IMR-90 (cell line): ENCODE measurements around the gene UNC13C. TPM values are rescaled to one million over a fixed set of nuclear protein-coding genes. Genes with fewer than 3 reads are reported as not detected.

ENCODE experiments used
- ATAC-seq: fragments of 200-7000 bp; cut with Tn5 transposase; 2 replicates; pipeline ENCODE4 v1.9.1; 2020; ENCODE audit warnings: low read depth, mild to moderate bottlenecking, moderate library complexity
- BruUV-seq: library from RNA; stranded (reverse); fragments of 400-500 nt; replicated peaks from 2 replicates; lab custom pipeline; 2021; lab: Mats Ljungman, UMichigan
- CTCF ChIA-PET: fragments of 300-600 bp; formaldehyde crosslinking; extraction: SDS; loops from one replicate; lab custom pipeline; 2021; ENCODE audit warnings: antibody characterized with exemption; lab: Yijun Ruan, JAX
- POLR2A ChIA-PET: fragments of 300-600 bp; sonication (Branson Sonifier 250); formaldehyde crosslinking; loops from one replicate; lab custom pipeline; 2022; ENCODE audit warnings: antibody characterized with exemption; ENCODE audit not compliant: unreplicated experiment; lab: Charles Lee
- DNase-seq: peaks from one replicate; pipeline ENCODE4 v3.0.0; 2013
- H2AFZ ChIP-seq: replicated peaks from 2 replicates; pipeline ENCODE3; 2013; ENCODE audit warnings: low read length, mild to moderate bottlenecking; ENCODE audit not compliant: poor library complexity
- H2AK5ac ChIP-seq: 2 replicates; pipeline ENCODE4 v1.6.1; 2013; ENCODE audit warnings: low read depth, low read length, inconsistent platforms
- H2AK9ac ChIP-seq: replicated peaks from 2 replicates; pipeline ENCODE3; 2013; ENCODE audit warnings: mild to moderate bottlenecking, low read depth, low read length, moderate library complexity; ENCODE audit not compliant: poor library complexity
- H2BK120ac ChIP-seq: 2 replicates; pipeline ENCODE4 v1.6.1; 2013; ENCODE audit warnings: low read depth, low read length, inconsistent platforms
- H2BK15ac ChIP-seq: 3 replicates; pipeline ENCODE4 v1.6.1; 2013; ENCODE audit warnings: low read depth, low read length, inconsistent platforms
- H2BK20ac ChIP-seq: 2 replicates; pipeline ENCODE4 v1.6.1; 2013; ENCODE audit warnings: low read depth, mild to moderate bottlenecking, inconsistent platforms, low read length, moderate library complexity
- H2BK5ac ChIP-seq: 2 replicates; pipeline ENCODE4 v1.6.1; 2013; ENCODE audit warnings: mild to moderate bottlenecking, low read depth, low read length, inconsistent platforms; ENCODE audit not compliant: poor library complexity, severe bottlenecking
- H3K14ac ChIP-seq: replicated peaks from 2 replicates; pipeline ENCODE4 v1.6.1; 2013; ENCODE audit warnings: low read depth, low read length, inconsistent platforms
- H3K18ac ChIP-seq: 2 replicates; pipeline ENCODE4 v1.6.1; 2013; ENCODE audit warnings: low read depth, low read length, control low read depth
- H3K23ac ChIP-seq: 2 replicates; pipeline ENCODE4 v1.6.1; 2013; ENCODE audit warnings: low read depth, low read length, inconsistent platforms
- H3K27ac ChIP-seq: 2 replicates; pipeline ENCODE4 v1.5.1; 2013; ENCODE audit warnings: mild to moderate bottlenecking, control low read depth, low read length; ENCODE audit not compliant: insufficient read depth
- H3K27me3 ChIP-seq: 2 replicates; pipeline ENCODE4 v1.6.1; 2013; ENCODE audit warnings: low read length; ENCODE audit not compliant: control insufficient read depth, insufficient read depth
- H3K36me3 ChIP-seq: 2 replicates; pipeline ENCODE4 v1.6.1; 2013; ENCODE audit warnings: low read length, mixed read lengths; ENCODE audit not compliant: control insufficient read depth, insufficient read depth
- H3K4ac ChIP-seq: 2 replicates; pipeline ENCODE4 v1.6.1; 2013; ENCODE audit warnings: low read depth, low read length, inconsistent platforms
- H3K4me1 ChIP-seq: 2 replicates; pipeline ENCODE4 v1.6.1; 2013; ENCODE audit warnings: low read length, mixed read lengths; ENCODE audit not compliant: control insufficient read depth, insufficient read depth
- H3K4me2 ChIP-seq: 2 replicates; pipeline ENCODE4 v1.6.1; 2013; ENCODE audit warnings: low read depth, mild to moderate bottlenecking, control low read depth, low read length, moderate library complexity
- H3K4me3 ChIP-seq: 2 replicates; pipeline ENCODE4 v1.5.1; 2013; ENCODE audit warnings: low read depth, mild to moderate bottlenecking, control low read depth, low read length, moderate library complexity; ENCODE audit not compliant: insufficient read depth
- H3K56ac ChIP-seq: 2 replicates; pipeline ENCODE4 v1.6.1; 2013; ENCODE audit warnings: low read length, inconsistent platforms; ENCODE audit not compliant: insufficient read depth; ENCODE audit errors: extremely low read depth
- H3K79me1 ChIP-seq, 2 experiments: 2 replicates each; pipeline ENCODE4 v1.6.1; 2013; ENCODE audit warnings: low read length in 2 of 2, inconsistent platforms in 1 of 2, low read depth in 1 of 2
- H3K9ac ChIP-seq: 2 replicates; pipeline ENCODE4 v1.6.1; 2013; ENCODE audit warnings: low read depth, low read length, control low read depth
- H3K9me1 ChIP-seq: 2 replicates; pipeline ENCODE4 v1.6.1; 2013; ENCODE audit warnings: low read length, inconsistent platforms; ENCODE audit not compliant: insufficient read depth
- H3K9me3 ChIP-seq: 2 replicates; pipeline ENCODE4 v1.6.1; 2013; ENCODE audit warnings: low read length; ENCODE audit not compliant: control insufficient read depth, insufficient read depth
- H4K20me1 ChIP-seq: 2 replicates; pipeline ENCODE4 v1.6.1; 2013; ENCODE audit warnings: low read length, inconsistent platforms; ENCODE audit not compliant: insufficient read depth
- H4K5ac ChIP-seq: 2 replicates; pipeline ENCODE4 v1.6.1; 2013; ENCODE audit warnings: mild to moderate bottlenecking, low read depth, low read length, control low read depth
- H4K8ac ChIP-seq, 2 experiments: 2 replicates each; pipeline ENCODE4 v1.6.1; 2013; ENCODE audit warnings: low read depth in 2 of 2, low read length in 2 of 2, control low read depth in 1 of 2, inconsistent platforms in 1 of 2
- H4K91ac ChIP-seq: 2 replicates; pipeline ENCODE4 v1.6.1; 2013; ENCODE audit warnings: low read depth, low read length, inconsistent platforms; ENCODE audit not compliant: insufficient read depth
- BHLHE40 ChIP-seq: fragments of 150-350 bp; IDR thresholded peaks from 2 replicates; pipeline ENCODE4 v1.6.1; 2016; ENCODE audit warnings: mild to moderate bottlenecking, low read depth, low read length
- CEBPB ChIP-seq: IDR thresholded peaks from 2 replicates; pipeline ENCODE4 v1.6.1; 2012; ENCODE audit warnings: low read depth, low read length, improper control_type of control experiment
- CTCF ChIP-seq: conservative IDR thresholded peaks from 2 replicates; pipeline ENCODE4 v1.5.1; 2012; ENCODE audit warnings: mild to moderate bottlenecking, low read depth, low read length, improper control_type of control experiment
- ELK1 ChIP-seq: fragments of 150-350 bp; IDR thresholded peaks from 2 replicates; pipeline ENCODE4 v1.6.1; 2016; ENCODE audit warnings: low read depth, mild to moderate bottlenecking, low read length, moderate library complexity, borderline replicate concordance
- MAFK ChIP-seq: IDR thresholded peaks from 2 replicates; pipeline ENCODE4 v1.6.1; 2012; ENCODE audit warnings: low read depth, low read length, improper control_type of control experiment
- MAZ ChIP-seq: IDR thresholded peaks from 2 replicates; pipeline ENCODE4 v1.6.1; 2012; ENCODE audit warnings: low read depth, mild to moderate bottlenecking, low read length, improper control_type of control experiment, moderate library complexity, borderline replicate concordance
- NFE2L2 ChIP-seq: fragments of 150-350 bp; IDR thresholded peaks from 2 replicates; pipeline ENCODE4 v1.6.1; 2016; ENCODE audit warnings: low read depth, mild to moderate bottlenecking, low read length
- POLR2A ChIP-seq: IDR thresholded peaks from 2 replicates; pipeline ENCODE4 v1.6.1; 2012; ENCODE audit warnings: mild to moderate bottlenecking, low read depth, low read length
- RCOR1 ChIP-seq: IDR thresholded peaks from 2 replicates; pipeline ENCODE4 v1.6.1; 2012; ENCODE audit warnings: mild to moderate bottlenecking, low read length, improper control_type of control experiment; ENCODE audit not compliant: insufficient replicate concordance
- WGBS, 2 experiments: methylation state at CpG; one replicate each; pipeline versions ENCODE4 v1.1.5 to v1.1.7; 2013; ENCODE audit warnings: missing lambda C conversion rate in 2 of 2; ENCODE audit not compliant: insufficient read length in 1 of 2; ENCODE audit errors: extremely low coverage in 2 of 2; 5-methylcytosine and 5-hydroxymethylcytosine counted together
- dilution Hi-C: fragments of 300-500 bp; cut with HindIII; formaldehyde crosslinking; loops from one replicate; pipeline ENCODE4 v1.14.3; 2018; ENCODE audit warnings: low sequenced_read_pairs; ENCODE audit not compliant: unreplicated experiment
- in situ Hi-C: fragments of 300-500 bp; cut with MboI; formaldehyde crosslinking; loops from 3 replicates; pipeline ENCODE4 v1.14.3; 2019; ENCODE audit warnings: low sequenced_read_pairs, inconsistent platforms, mixed read lengths
- intact Hi-C: fragments of 100-400 bp; cut with micrococcal nuclease; formaldehyde crosslinking; loops from 2 replicates; pipeline ENCODE4 v1.10.0; 2022
- polyA plus RNA-seq, 3 experiments: library from polyadenylated mRNA; depleted of rRNA; stranded (reverse); fragments of >200 nt; gene quantifications; 2 replicates each; pipeline ENCODE4 v1.2.3, GENCODE V29; 2012; ENCODE audit warnings: low replicate concordance in 1 of 3
- total RNA-seq: library from RNA; depleted of rRNA; stranded (reverse); fragments of >200 nt; gene quantifications from 2 replicates; pipeline ENCODE4 v1.2.3, GENCODE V29; 2012

Gene UNC13C
- total and polyA plus RNA-seq, 2 of the 4 experiments (the other 2 are of a cell fraction), result not detected

- Histone ChIP-seq H3K79me1 (no peaks in the 10 kb centered on the region), H3K27ac (no peak overlapping the region), H4K8ac (no peak overlapping the region), H2AK9ac (no peak overlapping the region), H3K56ac (no peak overlapping the region), H2BK20ac (no peak overlapping the region), H4K20me1 (no peaks in the 10 kb centered on the region), H3K23ac (no peak overlapping the region), H3K14ac (no peak overlapping the region), H3K18ac (no peak overlapping the region), H4K91ac (no peak overlapping the region), H2AFZ (no peak overlapping the region), H2AK5ac (no peak overlapping the region), H2BK120ac (no peak overlapping the region), H3K9me1 (no peaks in the 10 kb centered on the region), H3K9me3 (peaks cover 23% of the 10 kb centered on the region), H4K5ac (no peak overlapping the region), H3K36me3 (no peaks in the 10 kb centered on the region), H3K27me3 (no peaks in the 10 kb centered on the region), H3K4me2 (no peak overlapping the region), H2BK5ac (no peak overlapping the region), H2BK15ac (no peak overlapping the region), H3K9ac (no peak overlapping the region), H3K4me1 (no peaks in the 10 kb centered on the region), H3K4ac (no peak overlapping the region), H3K4me3 (no peak overlapping the region)
- BruUV-seq, result no TSS peak
- POLR2A ChIA-PET, result no interaction called here
- ATAC-seq (no peak), DNase-seq (no peak)
- dilution Hi-C loops, result no loop called here
- intact Hi-C loops, result no loop called here
- CTCF ChIA-PET, result no interaction called here
- no CpG with 5 or more reads among the region's 2 CpGs for WGBS, 2 experiments
- in situ Hi-C loops, result no loop called here
- TF ChIP-seq MAFK, result no peak
- no peak for TF ChIP-seq MAZ
- TF ChIP-seq BHLHE40, result no peak
- no peak for TF ChIP-seq ELK1
- no peak for TF ChIP-seq NFE2L2
- TF ChIP-seq CTCF, result no peak
- no peak for TF ChIP-seq RCOR1
- no peak for TF ChIP-seq CEBPB
- no peak for TF ChIP-seq POLR2A
Observed at GRCh38 chr15:54640873-54641272, 662.6 kb downstream of the UNC13C start.
